ENCODE measurements around the gene ABLIM1.

- TF ChIP-seq CTCF (IDR thresholded peaks at IDR 0.05), result no peak
- no peak for TF ChIP-seq ZFX (IDR thresholded peaks at IDR 0.05; ENCODE audit: borderline replicate concordance)
Measured at GRCh38 chr10:114665873-114666272, 7.8 kb upstream of the ABLIM1 start.

Data from 22Rv1 (cell line).